GM19397 (cell line): Measurements from ENCODE around the gene SFXN3.

Experiments used
- ATAC-seq: cut with Tn5 transposase; IDR thresholded peaks from one replicate; pipeline ENCODE4 v1.9.1; 2021; ENCODE audit warnings: mild to moderate bottlenecking, moderate library complexity; ENCODE audit not compliant: unreplicated experiment

Gene SFXN3

DNA sequence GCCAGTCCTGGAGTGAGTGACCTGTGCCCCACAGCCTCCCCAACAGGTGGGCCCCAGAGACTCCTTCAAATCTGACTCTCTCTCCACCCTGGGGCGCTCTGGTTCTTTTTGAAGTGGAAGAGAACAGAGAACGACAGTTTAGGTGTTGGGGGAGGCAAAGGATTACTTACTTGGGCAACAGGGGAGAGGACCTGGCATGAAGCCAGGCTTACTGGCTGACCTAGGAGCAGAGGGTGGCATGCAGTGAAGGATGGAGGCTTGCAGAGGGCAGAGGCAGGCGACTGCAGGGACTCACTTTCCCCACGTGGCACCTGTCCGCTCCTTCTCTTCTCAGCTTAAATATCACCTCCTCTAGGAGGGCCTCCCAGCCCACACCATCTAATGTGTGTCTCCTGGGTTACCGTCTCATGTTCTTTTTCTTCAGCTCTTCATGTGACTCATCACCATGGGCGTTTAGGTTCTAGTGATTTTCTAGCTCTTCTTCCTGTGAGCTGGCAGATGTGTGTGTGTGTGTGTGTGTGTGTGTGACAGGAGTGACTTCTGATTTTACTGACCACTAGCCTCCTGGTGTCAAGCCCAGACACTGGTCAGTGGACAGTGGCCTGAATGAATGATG, 16.0 kb upstream of the SFXN3 start:
- no peak for ATAC-seq

DNA sequence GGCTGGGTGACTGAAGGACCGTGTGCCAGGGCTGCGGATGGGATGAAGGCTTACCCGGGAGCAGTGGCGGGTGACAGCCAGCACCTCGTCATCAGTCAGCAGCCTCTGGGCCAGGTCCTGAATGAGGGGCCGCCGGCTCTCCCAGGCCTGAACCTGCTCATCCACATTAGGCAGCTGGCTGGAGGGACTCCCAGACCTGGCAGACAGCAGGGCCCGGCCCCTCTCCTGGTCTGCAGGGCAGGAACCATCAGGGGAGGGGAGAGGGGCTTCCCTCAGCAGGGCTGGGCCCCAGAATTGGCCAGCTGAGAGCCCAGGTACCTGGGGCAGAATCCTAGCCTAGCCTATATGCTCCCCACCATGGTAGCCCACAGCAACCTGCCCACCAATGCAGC, 15.5 kb upstream of the SFXN3 start:
- no peak for ATAC-seq

DNA sequence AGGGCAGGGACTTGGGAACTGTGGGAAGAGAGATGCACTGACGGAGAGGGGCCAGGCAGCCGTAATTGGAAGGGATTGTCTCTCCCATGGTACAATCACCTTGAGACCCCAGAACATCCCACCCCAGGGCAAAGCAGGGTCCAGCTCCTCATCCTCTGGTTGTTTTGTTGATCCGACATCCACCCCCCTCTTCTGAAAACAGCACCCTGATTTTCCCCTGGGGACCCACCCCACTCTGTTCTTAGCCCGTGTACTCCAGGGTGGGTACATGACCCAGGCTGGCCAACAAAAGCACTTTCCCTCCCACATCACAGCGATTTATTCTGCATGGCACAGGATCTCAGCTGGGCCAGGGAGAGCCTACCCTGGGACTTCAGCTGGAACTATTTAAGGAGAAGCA, 14.2 kb upstream of the SFXN3 start:
- no peak for ATAC-seq

DNA sequence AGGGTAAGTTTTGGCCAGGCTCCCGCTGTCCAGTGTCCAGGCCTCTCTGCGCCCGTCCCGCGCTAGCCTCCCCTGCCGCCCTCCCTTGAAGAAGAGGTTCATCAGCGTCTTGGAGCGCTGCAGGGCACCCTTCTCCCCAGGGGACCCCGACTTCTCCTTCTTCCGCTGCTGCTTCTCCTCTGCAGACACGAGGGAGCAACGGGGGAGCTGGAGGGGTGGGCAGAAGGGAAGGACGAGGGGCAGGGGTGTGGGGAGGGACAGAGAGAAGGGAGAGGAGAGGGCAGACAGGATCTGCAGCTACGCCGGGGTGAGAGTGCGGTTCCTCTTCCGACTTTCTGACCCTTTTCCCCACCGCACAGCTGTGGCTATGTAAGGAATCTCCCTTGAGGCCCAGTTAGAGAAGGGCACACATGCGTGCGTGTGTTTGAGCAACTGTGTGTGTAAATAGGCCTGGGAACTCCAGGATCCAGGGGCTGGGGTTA, 12.9 kb upstream of the SFXN3 start:
- ATAC-seq: no peak

DNA sequence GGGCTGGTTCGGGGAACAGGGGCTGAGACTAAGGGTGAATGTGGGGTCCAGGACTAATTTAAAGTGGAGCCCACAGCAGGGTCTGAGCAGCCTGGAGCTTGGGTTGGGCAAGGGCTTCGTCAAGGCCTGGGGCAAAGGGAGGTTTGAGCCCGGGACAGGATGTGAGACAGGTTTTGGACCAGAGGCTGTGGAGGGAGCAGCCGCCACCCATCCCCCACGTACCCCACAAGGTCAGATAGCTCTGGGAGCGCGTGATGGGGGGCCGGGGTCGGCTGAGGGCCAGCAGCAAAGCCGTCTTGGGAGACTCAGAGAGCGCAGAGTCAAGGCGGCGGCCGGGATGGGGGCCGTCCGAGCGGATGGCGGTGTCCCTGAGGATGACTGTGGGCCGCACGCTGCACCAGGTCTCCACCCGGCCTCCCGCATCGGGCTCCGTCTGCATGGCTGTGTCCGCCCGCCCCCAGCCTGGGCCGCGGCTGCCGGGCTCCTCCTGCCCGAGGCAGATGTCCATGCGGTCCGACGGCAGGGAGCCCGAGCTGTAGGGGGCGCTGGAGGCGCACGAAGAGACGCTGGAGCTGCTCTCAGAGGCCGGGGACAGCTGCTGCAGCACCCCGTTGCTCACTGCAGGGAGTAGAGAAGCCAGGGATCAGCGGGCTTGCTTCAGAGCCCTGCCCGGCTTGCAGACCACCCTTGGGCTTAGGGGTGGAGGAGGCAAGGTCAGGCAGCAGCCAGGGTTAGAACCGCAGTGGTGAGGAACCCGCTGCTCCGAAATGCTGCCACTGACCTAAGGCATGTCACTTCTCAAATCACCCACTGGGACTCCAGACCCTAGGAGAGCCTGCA, 12.2 kb upstream of the SFXN3 start:
- no peak for ATAC-seq

DNA sequence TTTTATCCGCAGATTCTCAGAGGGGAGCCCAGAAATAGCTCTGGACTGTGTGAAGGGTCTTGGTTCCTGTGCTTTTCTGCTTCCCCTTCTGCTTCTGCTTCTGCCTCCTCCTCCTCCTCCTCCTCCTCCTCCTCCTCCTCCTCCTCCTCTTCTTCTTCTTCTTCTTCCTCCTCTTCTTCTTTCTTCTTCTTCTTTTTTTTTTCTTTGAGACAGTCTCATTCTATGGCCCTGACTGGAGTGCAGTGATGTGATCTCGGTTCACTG, 11.7 kb upstream of the SFXN3 start:
- no peak for ATAC-seq

DNA sequence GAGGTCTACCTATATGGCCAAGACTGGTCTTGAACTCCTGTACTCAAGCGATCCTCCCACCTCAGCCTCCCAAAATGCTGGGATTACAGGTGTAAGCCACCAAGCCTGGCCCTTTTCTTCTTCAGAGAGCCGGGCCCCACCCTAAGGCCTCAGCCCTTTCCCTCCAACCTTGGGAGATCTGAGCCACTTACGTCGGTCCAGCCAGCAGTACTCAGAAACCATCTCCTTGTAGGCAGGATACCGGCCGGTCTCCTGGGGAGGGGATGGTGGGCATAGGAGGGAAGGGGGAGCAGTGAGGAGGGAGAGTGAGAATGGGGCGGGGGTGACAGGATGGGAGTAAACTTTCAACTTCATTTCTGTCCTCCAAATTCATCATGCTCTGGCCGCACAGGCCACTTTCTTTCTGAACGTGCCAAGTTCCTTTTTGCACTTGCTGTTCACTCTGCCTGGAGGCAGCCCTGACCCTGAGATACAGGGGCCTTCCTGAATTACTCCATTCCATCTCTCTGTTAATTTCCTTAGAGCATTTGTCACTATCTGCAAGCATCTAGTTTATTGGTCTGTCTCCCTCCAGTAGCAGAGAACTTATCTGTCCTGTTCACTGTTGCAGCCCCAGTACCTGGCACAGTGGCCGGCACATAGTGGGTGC, 10.5 kb upstream of the SFXN3 start:
- no peak for ATAC-seq

DNA sequence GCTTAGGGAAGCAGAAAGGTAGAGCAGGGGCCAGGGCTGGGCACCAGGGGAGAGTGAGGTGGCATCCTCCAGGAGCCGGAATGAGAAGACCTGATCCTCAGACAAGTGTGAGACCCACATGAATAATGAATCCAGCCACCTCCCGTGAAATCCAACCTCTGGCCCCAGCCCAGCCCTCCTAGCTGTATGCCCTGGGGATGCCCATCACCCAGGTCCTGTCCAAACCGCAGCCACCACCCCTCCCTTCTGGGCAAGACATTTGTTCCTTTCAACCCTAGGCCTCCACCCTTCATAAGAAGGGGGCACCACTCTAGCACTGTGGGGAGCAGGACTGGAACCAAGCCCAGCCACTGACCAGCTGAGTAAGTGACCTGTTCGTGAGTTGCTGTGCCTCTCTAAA, 9.8 kb upstream of the SFXN3 start:
- ATAC-seq: no peak

DNA sequence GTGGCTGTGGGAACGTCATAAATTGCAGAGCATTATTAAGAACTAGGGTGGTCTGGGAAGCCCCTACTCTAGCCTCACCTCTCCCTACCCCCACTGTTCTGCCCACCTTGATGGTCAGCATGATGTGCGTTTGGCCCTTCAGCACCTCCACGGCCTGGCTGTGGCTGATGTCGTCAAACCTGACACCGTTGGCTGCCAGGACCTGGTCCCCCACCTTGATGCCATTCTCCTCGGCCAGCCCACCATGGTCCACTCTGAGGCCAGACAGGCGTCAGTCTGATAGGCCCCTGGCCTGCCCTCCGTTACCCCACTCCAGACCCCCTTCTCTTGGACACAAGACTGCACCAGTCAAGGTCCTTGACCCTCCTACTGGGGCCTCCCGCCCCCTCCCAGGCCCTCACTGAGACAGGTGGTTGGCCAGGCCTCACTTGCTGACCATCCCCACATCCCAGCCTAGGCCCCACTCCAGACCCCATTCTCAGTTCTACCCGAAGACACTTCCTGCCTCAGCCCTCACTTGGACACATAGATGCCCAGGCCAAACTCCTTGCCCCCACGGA, 9.3 kb upstream of the SFXN3 start:
- no peak for ATAC-seq

DNA sequence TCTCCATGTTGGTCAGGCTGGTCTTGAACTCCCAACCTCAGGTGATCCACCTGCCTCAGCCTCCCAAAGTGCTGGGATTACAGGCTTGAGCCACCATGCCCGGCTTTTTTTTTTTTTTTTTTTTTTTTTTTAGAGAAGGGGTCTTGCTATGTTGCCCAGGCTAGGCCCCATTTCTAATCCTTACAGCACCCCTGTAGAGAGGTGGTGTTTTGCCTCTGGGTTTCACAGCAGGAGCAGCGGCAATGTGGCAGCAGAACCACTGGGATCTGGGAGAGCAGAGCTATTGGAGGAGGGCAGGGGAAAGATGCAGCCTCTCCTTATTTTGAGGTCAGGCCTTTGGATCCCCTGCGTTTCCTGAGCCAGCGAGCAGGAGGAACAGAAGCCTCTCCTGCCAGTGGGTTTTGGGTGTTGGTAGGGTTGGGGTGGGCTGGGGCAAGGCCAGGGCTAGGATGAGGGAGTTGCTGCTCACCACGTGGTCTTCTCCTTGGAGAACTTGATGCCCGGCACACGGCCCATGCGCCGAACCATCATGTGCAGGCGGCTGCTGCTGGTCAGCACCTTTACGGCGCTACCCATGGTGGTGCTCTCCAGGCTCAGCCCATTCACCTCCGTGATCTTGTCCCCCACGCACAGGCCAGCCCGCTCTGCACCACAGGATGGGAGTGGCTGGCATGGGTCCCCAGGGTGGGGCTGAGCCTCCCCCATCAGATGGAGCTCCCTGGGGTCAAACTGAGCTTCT, 7.9 kb upstream of the SFXN3 start:
- ATAC-seq: no peak

DNA sequence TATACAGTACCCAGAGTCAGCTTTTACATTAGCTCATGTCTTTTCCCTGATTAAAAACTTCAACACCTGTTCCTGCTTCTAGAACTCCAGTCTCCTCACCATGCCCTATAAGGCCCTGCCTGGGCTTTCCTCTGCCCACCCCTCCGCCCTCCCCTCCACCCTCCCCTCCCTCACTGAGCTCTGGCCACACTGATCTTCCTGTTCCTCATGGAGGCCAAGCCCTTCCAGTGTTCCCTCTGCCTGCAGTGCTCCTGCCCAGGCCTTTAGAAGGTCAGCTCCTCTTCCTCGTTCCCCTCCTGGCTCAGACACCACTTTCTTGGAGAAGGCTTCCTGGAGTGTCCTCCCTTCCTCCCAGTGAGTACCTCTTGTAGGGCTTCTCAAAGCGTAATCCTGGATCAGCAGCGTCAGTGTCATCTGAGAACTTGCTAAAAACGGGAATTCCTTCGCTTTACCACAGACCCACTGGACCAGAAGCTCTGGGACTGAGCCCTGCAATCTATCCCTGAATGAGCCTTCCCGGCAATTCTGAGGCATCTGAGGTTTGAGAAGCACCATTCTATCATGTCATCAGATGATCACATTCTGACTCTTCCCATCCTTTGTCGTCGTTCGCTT, 3.8 kb upstream of the SFXN3 start:
- no peak for ATAC-seq

DNA sequence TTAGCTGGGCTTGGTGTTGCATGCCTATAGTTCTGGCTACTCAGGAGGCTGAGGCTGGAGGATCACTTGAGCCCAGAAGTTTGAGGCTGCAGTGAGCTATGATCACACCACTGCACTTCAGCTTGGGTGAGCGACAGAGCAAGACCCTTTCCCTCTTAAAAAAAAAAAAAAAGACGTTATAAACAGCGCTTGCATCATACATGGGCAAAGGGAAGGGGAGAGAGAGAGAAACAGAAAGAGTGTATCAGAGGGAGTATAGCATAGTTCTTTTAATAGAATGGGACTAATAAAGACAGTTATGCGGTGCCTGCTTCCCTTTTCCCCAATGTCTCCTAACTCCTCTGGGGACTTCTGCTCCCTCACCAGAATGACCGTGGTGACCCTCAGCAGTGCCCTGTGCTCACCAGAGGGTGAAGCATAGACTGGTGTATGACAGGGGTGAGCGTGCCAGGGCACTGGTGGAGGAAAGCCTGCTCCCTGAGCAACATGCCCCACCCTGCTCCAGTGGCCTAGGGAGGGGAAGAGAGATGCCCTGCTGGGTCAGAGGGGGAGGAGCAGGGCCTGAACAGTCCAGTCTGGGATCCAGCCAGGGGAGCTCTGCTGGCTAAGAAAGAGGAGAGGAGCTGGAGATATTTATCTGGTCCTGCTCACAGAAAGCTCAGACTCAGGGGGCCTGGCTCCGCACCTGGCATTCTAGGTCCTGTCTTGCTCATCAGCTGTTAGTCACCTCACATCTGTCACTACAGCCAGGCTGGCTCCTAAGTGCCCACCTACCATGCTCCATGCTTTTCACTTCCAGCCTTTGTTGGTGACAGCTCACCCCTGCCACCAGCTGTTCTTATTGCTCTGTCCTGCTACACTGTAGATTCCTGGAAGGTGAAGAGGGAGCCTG, 2.3 kb upstream of the SFXN3 start:
- no peak for ATAC-seq

DNA sequence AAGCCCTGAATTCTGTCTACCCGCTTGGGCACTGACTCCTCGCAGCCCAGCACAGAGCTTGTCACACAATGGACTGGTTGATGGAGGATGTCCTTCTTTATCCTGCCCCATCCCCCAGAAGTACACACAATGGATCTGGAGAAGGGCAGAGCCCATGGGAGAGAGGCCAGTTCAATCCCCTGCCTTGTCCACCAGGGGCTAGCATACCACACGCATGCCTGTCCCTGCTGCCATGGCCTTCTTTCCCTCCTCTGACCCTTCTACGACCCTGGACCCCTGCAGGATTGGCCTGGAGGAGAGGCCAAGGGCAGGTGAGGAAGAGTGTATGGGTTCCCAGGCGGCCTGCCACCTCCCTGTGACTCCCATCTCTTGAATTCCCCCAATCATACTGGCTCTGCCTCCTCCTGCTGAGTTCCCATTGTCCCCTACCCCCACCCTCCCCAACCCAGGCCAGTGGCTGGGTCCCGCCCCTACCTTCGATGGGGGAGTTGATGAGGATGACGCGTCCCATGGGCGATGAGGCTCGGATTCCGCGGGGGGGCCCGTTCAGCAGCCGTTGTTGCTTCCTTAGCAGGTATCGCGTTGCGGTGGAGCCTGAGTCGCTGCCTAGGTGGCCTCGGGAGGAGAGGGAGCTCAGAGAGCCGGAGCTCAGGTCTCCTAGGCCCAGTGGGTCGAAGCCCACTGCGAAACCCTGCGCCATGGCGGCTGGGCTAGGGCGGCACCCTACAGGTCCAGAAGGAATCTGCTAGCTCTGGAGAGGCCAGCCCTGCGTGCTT, 1.3 kb upstream of the SFXN3 start:
- no peak for ATAC-seq

DNA sequence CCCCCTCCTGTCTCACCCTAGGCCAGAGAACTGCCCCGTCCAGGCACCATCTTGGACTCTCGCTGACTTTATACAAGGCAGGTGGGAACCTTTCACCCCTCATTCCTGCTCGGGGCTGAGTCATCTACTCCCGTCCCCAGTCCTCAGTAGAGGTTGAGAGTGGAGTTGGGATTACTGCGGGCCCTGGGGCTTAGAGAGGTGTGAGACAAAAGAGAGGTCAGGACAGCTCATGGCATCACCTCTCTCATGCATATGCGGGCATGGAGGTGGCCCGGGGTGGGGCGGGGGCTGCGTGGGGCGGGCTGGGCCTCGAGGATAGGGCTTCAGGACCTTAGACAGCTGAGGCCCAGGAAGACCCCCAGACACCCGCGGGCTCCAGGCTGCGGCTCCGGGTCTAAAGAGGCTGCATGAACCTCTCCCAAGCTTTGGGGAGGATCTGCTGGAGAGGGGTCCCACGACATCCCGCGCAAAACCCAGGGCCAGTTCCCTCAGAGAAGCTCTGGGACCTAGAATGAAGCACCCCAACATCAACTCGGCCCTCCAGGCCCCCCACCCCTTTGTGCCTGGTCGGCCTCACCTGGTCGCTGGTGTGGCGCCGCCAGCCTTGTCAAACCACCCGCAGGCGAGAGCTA, 422 bp upstream of the SFXN3 start:
- no peak for ATAC-seq

DNA sequence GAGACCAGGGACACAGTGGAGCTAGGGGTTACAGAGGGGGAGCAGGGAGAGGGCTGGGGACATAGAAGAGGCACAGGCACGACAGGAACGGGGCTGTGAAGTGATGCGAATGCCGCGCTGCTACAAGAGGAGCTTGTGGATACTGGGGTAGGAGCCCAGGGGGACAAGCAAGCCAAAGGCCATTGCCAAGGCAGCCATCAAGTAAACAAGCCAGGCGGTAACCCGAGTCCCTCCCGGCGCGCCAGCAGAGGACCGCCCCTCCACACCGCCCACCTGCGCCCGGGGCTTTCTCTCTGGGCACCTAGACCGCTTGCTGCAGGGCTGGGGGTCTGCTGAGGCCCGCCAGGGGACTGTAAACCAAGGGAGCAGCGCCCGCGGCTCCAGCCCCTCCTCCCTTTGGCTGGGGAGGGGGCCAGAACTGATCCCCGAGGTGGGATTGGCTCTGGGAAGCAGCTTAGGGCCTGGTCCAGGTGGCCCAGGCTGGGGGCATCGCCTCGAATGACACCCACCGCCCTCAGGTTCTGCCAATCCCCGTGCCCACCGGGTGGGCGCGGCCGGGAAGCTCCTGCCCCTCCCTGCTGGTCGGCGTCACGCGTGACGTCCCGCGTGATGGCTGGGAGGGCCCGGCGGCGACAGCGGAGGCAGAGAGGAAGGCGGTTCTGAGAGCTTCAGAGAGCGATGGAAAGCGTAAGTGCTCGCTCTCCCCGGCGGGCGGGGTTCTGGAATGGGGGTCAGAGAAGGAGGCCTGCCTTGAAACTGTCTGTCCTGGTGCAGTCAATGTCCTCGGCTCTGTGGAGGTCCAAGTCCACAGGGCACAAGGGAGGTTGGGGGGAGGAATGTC, 982 bp downstream of the SFXN3 start:
- no peak for ATAC-seq

DNA sequence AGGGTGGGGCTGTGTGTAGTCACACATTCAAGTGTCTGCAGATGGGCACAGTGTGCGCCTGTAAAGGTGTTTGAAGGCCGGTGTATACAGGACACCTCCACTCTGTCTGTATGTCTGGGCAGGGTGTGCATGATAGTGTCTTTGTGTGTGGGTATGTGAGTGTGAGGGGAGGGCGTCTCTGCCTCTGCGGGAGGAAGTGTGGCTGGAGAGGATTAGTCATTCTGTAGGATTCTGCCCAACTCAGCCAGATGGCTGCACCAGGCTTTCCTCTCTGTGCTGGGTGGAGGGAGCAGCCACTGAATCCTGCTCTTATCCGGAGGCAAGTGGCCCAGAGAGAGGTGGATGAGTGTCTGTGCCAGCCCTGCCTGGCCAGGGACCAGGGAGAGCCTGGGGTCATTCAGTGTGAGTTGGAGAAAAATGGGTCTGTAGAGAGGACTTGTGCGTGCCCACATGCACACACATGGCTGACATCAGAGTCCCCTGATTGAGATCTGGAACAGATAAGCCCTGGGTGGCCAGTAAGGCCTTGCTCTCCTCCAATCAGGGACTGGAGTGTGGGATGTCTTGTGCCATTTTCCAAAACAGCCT, 1.7 kb downstream of the SFXN3 start:
- ATAC-seq: no peak

DNA sequence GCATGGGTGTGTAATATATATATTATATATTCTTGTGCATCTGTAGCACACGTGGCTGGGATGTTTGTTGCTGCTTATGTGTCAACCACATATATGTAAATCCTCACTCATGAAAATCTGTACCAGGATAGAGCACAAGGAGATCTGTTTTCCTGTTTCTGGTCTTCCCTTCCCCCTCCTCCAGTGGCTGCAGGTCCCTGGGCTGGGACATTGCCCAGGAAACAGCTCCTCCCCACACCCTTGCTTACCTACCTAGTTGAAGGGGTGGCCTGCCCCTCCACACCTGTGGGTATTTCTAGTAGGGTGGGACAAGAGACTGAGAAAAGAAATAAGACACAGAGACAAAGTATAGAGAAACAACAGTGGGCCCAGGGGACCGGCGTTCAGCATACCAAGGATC, 2.2 kb downstream of the SFXN3 start:
- no peak for ATAC-seq
